T-helper 2 cell treated with Interferon-gamma antibody and Interleukin-4, amounts not matched to agents 5 μg/mL and 100 μg/mL, for 36 hours (primary cell): Measurements from ENCODE around the gene KCNIP2.

ENCODE experiments used
- DNase-seq: peaks from one replicate; pipeline ENCODE4 v3.0.0; 2021; ENCODE audit warnings: low spot score
- H3K27ac Mint-ChIP-seq: one replicate; pipeline ENCODE4 v1.8.0; 2021; ENCODE audit warnings: mild to moderate bottlenecking, mixed read lengths
- H3K27me3 Mint-ChIP-seq: one replicate; pipeline ENCODE4 v1.8.0; 2021; ENCODE audit warnings: low read depth, mixed read lengths
- H3K36me3 Mint-ChIP-seq: one replicate; pipeline ENCODE4 v1.8.0; 2021; ENCODE audit warnings: low read depth, mixed read lengths
- H3K4me1 Mint-ChIP-seq: one replicate; pipeline ENCODE4 v1.8.0; 2021; ENCODE audit warnings: low read depth, mixed read lengths
- H3K4me3 Mint-ChIP-seq: one replicate; pipeline ENCODE4 v1.8.0; 2022; ENCODE audit warnings: mild to moderate bottlenecking, moderate library complexity, mixed read lengths
- H3K9me3 Mint-ChIP-seq: one replicate; pipeline ENCODE4 v1.8.0; 2021; ENCODE audit warnings: mixed read lengths

Gene KCNIP2

GRCh38 chr10:101874252-101874651 lies 30.7 kb upstream of the KCNIP2 start:
- Mint-ChIP-seq H3K4me1 (peaks cover 4% of the 10 kb centered on the region), H3K27ac (no peak overlapping the region), H3K36me3 (peaks cover 3% of the 10 kb centered on the region), H3K9me3 (no peaks in the 10 kb centered on the region), H3K4me3 (no peak overlapping the region), H3K27me3 (no peaks in the 10 kb centered on the region)
- DNase-seq, result no peak

GRCh38 chr10:101867931-101868330 lies 24.3 kb upstream of the KCNIP2 start:
- peaks cover 10% of the 10 kb centered on the region for H3K36me3 Mint-ChIP-seq
- H3K4me3 Mint-ChIP-seq, result no peak overlapping the region
- H3K27ac Mint-ChIP-seq, result no peak overlapping the region
- H3K9me3 Mint-ChIP-seq, result no peaks in the 10 kb centered on the region
- DNase-seq, result no peak
- peaks cover 3% of the 10 kb centered on the region for H3K4me1 Mint-ChIP-seq
- H3K27me3 Mint-ChIP-seq, result no peaks in the 10 kb centered on the region

GRCh38 chr10:101859530-101859929 lies 15.9 kb upstream of the KCNIP2 start:
- no peak for DNase-seq
- Mint-ChIP-seq H3K27me3 (no peaks in the 10 kb centered on the region), H3K36me3 (peaks cover 23% of the 10 kb centered on the region), H3K4me3 (no peak overlapping the region), H3K4me1 (peaks cover 21% of the 10 kb centered on the region), H3K27ac (no peak overlapping the region), H3K9me3 (peaks cover 14% of the 10 kb centered on the region)

- Mint-ChIP-seq H3K4me3 (peak overlapping the region; percentile 25), H3K9me3 (peaks cover 14% of the 10 kb centered on the region), H3K27me3 (no peaks in the 10 kb centered on the region), H3K36me3 (peaks cover 21% of the 10 kb centered on the region), H3K4me1 (peaks cover 20% of the 10 kb centered on the region), H3K27ac (peak overlapping the region; percentile 72)
- DNase-seq, result no peak
These were observed 15.3 kb upstream of the KCNIP2 start for GRCh38 chr10:101858723-101859500.

- no peak overlapping the region for H3K27ac Mint-ChIP-seq
- no peak overlapping the region for H3K4me3 Mint-ChIP-seq
- peaks cover 21% of the 10 kb centered on the region for H3K36me3 Mint-ChIP-seq
These were observed 14.3 kb upstream of the KCNIP2 start for GRCh38 chr10:101857802-101858476.

GRCh38 chr10:101856626-101857025 lies 13.0 kb upstream of the KCNIP2 start:
- H3K27me3 Mint-ChIP-seq, result no peaks in the 10 kb centered on the region
- peaks cover 18% of the 10 kb centered on the region for H3K4me1 Mint-ChIP-seq
- DNase-seq, result no peak
- H3K9me3 Mint-ChIP-seq, result peaks cover 14% of the 10 kb centered on the region
- no peak overlapping the region for H3K4me3 Mint-ChIP-seq
- H3K36me3 Mint-ChIP-seq, result peaks cover 16% of the 10 kb centered on the region
- no peak overlapping the region for H3K27ac Mint-ChIP-seq

More at GRCh38 chr10:101857802-101858476, 14.3 kb upstream of the KCNIP2 start:
- DNase-seq, result no peak
- H3K4me1 Mint-ChIP-seq, result peaks cover 18% of the 10 kb centered on the region
- peaks cover 14% of the 10 kb centered on the region for H3K9me3 Mint-ChIP-seq
- no peaks in the 10 kb centered on the region for H3K27me3 Mint-ChIP-seq

GRCh38 chr10:101851411-101852116 lies 8.0 kb upstream of the KCNIP2 start:
- Mint-ChIP-seq H3K27me3 (no peaks in the 10 kb centered on the region), H3K9me3 (no peaks in the 10 kb centered on the region), H3K4me1 (no peaks in the 10 kb centered on the region), H3K4me3 (no peak overlapping the region), H3K36me3 (no peaks in the 10 kb centered on the region), H3K27ac (no peak overlapping the region)
- no peak for DNase-seq

- Mint-ChIP-seq H3K27ac (no peak overlapping the region), H3K36me3 (no peaks in the 10 kb centered on the region), H3K4me1 (no peaks in the 10 kb centered on the region), H3K9me3 (no peaks in the 10 kb centered on the region), H3K27me3 (no peaks in the 10 kb centered on the region), H3K4me3 (no peak overlapping the region)
- no peak for DNase-seq
These were observed 7.1 kb upstream of the KCNIP2 start for GRCh38 chr10:101850749-101851148.

GRCh38 chr10:101848894-101849351 lies 5.3 kb upstream of the KCNIP2 start:
- Mint-ChIP-seq H3K9me3 (no peaks in the 10 kb centered on the region), H3K36me3 (peaks cover 2% of the 10 kb centered on the region), H3K27me3 (peaks cover 6% of the 10 kb centered on the region), H3K27ac (peak overlapping the region; percentile 13), H3K4me3 (no peak overlapping the region), H3K4me1 (peaks cover 5% of the 10 kb centered on the region)
- no peak for DNase-seq

GRCh38 chr10:101848408-101848807 lies 4.8 kb upstream of the KCNIP2 start:
- Mint-ChIP-seq H3K9me3 (no peaks in the 10 kb centered on the region), H3K27me3 (peaks cover 6% of the 10 kb centered on the region), H3K27ac (no peak overlapping the region), H3K4me3 (no peak overlapping the region), H3K4me1 (peaks cover 7% of the 10 kb centered on the region), H3K36me3 (peaks cover 3% of the 10 kb centered on the region)
- DNase-seq, result no peak

GRCh38 chr10:101845893-101846292 lies 2.3 kb upstream of the KCNIP2 start:
- Mint-ChIP-seq H3K4me1 (peaks cover 18% of the 10 kb centered on the region), H3K36me3 (peaks cover 3% of the 10 kb centered on the region), H3K27me3 (peaks cover 24% of the 10 kb centered on the region), H3K27ac (no peak overlapping the region), H3K9me3 (no peaks in the 10 kb centered on the region), H3K4me3 (no peak overlapping the region)
- no peak for DNase-seq

- no peak overlapping the region for H3K4me3 Mint-ChIP-seq
- peaks cover 25% of the 10 kb centered on the region for H3K27me3 Mint-ChIP-seq
- no peaks in the 10 kb centered on the region for H3K9me3 Mint-ChIP-seq
- H3K27ac Mint-ChIP-seq, result no peak overlapping the region
- peaks cover 3% of the 10 kb centered on the region for H3K36me3 Mint-ChIP-seq
- peaks cover 30% of the 10 kb centered on the region for H3K4me1 Mint-ChIP-seq
- no peak for DNase-seq
These were observed 1.8 kb downstream of the KCNIP2 start for GRCh38 chr10:101841826-101842225.

GRCh38 chr10:101840741-101841453 lies 2.7 kb downstream of the KCNIP2 start:
- H3K9me3 Mint-ChIP-seq, result no peaks in the 10 kb centered on the region
- peak; percentile 80 for DNase-seq
- H3K4me1 Mint-ChIP-seq, result peaks cover 32% of the 10 kb centered on the region
- H3K4me3 Mint-ChIP-seq, result peak overlapping the region; percentile 86
- H3K27me3 Mint-ChIP-seq, result peaks cover 25% of the 10 kb centered on the region
- peaks cover 3% of the 10 kb centered on the region for H3K36me3 Mint-ChIP-seq
- H3K27ac Mint-ChIP-seq, result peak overlapping the region; percentile 82
